HepG2 (cell line): ENCODE data around the gene EWSR1. TPM values are rescaled to one million over a fixed set of nuclear protein-coding genes. Genes with fewer than 3 reads are reported as not detected.

Source experiments
- FOSL2 ChIP-seq: sonication (generic); formaldehyde crosslinking; IDR thresholded peaks from 2 replicates; pipeline ENCODE4 v1.4.0; 2020; ENCODE audit warnings: missing genetic modification reagents
- GFI1 ChIP-seq: sonication (generic); formaldehyde crosslinking; IDR thresholded peaks from 2 replicates; pipeline ENCODE4 v1.5.0; 2020; ENCODE audit warnings: missing genetic modification reagents, mild to moderate bottlenecking, borderline replicate concordance
- HMG20A ChIP-seq: IDR thresholded peaks from 2 replicates; pipeline ENCODE4 v1.6.1; 2016; ENCODE audit warnings: borderline replicate concordance
- HOXA3 ChIP-seq: sonication (generic); formaldehyde crosslinking; IDR thresholded peaks from 2 replicates; pipeline ENCODE4 v1.5.0; 2020; ENCODE audit warnings: missing genetic modification reagents
- MIXL1 ChIP-seq: IDR thresholded peaks from 2 replicates; pipeline ENCODE4 v1.6.1; 2016
- ONECUT2 ChIP-seq: sonication (generic); formaldehyde crosslinking; IDR thresholded peaks from 2 replicates; pipeline ENCODE4 v1.4.0; 2020; ENCODE audit warnings: missing genetic modification reagents
- PITX1 ChIP-seq: sonication (generic); formaldehyde crosslinking; IDR thresholded peaks from 2 replicates; pipeline ENCODE4 v1.5.1; 2020; ENCODE audit warnings: mild to moderate bottlenecking, missing genetic modification reagents
- SMC3 ChIP-seq: IDR thresholded peaks from 2 replicates; pipeline ENCODE4 v1.6.1; 2011; ENCODE audit warnings: low read length, improper control_type of control experiment
- YEATS4 ChIP-seq: sonication (generic); formaldehyde crosslinking; IDR thresholded peaks from 2 replicates; pipeline ENCODE4 v1.4.0; 2020; ENCODE audit warnings: missing genetic modification reagents, borderline replicate concordance
- ZFX ChIP-seq: sonication (generic); formaldehyde crosslinking; IDR thresholded peaks from 2 replicates; pipeline ENCODE4 v1.4.0; 2020; ENCODE audit warnings: mild to moderate bottlenecking, low read depth, missing genetic modification reagents, moderate library complexity
- ZMYM2 ChIP-seq: sonication (generic); formaldehyde crosslinking; IDR thresholded peaks from 2 replicates; pipeline ENCODE4 v1.8.0; 2022; ENCODE audit warnings: mild to moderate bottlenecking, missing genetic modification reagents
- ZNF260 ChIP-seq: sonication (generic); formaldehyde crosslinking; IDR thresholded peaks from 2 replicates; pipeline ENCODE4 v1.4.0; 2020; ENCODE audit warnings: missing genetic modification reagents, low read depth, mild to moderate bottlenecking, borderline replicate concordance
- ZNF432 ChIP-seq: sonication (generic); formaldehyde crosslinking; IDR thresholded peaks from 2 replicates; pipeline ENCODE4 v1.5.0; 2020; ENCODE audit warnings: missing genetic modification reagents, mild to moderate bottlenecking, borderline replicate concordance
- ZNF629 ChIP-seq: sonication (generic); formaldehyde crosslinking; conservative IDR thresholded peaks from 2 replicates; pipeline ENCODE4 v1.5.0; 2020; ENCODE audit warnings: missing genetic modification reagents
- polyA plus RNA-seq, 8 experiments: library from polyadenylated mRNA; depleted of rRNA in 3 of 8; stranded (reverse) in 7 of 8; unstranded in 1 of 8; fragments of >200 nt; fragmentation: Illumina TruSeq in 4 of 8; extraction: Trizol in 4 of 8; gene quantifications; 2 replicates each; pipeline versions ENCODE4 v1.2.1 to v1.2.3, GENCODE V29; 2011 to 2016; ENCODE audit warnings: low read depth in 4 of 8, missing spikeins in 1 of 8, mixed read lengths in 1 of 8; ENCODE audit not compliant: insufficient read depth in 1 of 8
- total RNA-seq, 5 experiments: library from RNA; depleted of rRNA; stranded (reverse); fragments of >200 nt; fragmentation: Illumina TruSeq; extraction: Trizol; gene quantifications; 2 replicates each; pipeline ENCODE4 v1.2.3, GENCODE V29; 2016; ENCODE audit warnings: low read depth in 1 of 5
- TF ChIP-seq, protein P1 (sequence below): sonication (generic); formaldehyde crosslinking; IDR thresholded peaks from 2 replicates; pipeline ENCODE4 v1.8.0; 2022; ENCODE audit warnings: missing genetic modification reagents, mild to moderate bottlenecking, borderline replicate concordance
- TF ChIP-seq, protein P2 (sequence below): sonication (generic); formaldehyde crosslinking; IDR thresholded peaks from 2 replicates; pipeline ENCODE4 v1.5.1; 2020; ENCODE audit warnings: mild to moderate bottlenecking, missing genetic modification reagents, moderate library complexity
- TF ChIP-seq, protein P3 (sequence below): sonication (generic); formaldehyde crosslinking; IDR thresholded peaks from 2 replicates; pipeline ENCODE4 v1.9.0; 2021; ENCODE audit warnings: mild to moderate bottlenecking, missing genetic modification reagents
- TF ChIP-seq, protein P4 (sequence below): sonication (generic); formaldehyde crosslinking; conservative IDR thresholded peaks from 2 replicates; pipeline ENCODE4 v1.4.0; 2020; ENCODE audit warnings: missing genetic modification reagents

Gene EWSR1
- total and polyA plus RNA-seq, 2 of the 13 experiments (the other 11 are each of a cell fraction or from before 2014, with no cell fraction given), result 211 to 326 TPM

DNA sequence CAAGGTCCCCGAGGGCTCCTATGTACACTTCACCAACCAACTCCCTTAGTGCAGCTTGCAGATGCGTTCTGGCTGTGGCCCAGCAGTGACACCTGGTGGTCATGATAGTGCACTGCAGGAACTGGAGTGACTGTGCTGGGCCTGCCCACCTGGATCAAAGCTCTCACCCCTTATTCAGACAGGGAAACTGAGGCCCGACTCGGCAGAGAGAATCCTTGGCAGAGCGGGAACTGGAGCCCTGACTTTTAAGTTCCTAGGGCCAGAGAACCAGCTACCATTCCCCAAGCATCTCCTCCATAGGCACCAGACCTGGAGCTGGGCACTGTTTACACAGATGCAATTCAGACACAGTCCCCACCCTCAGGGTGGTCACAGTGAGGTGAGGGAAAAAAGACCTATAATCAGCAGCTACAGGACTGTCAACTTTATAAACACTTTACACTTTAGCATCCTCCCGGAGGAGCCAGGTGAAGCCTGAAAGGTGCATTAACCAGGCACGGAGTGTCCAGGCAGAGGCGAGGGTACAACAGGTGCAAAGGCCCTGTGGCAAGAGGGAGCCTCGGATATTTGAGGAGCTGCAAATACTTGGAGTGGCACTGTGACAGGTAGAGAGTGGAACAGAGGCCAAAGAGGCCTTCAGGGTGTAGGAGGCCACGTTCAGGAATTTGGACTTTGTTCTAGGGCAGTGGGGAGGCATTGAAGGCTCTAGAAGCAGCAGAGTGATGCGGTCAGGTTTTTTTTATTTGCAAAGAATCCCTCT, 22.3 kb upstream of the EWSR1 start (continued):
- TF ChIP-seq, protein P1, sequence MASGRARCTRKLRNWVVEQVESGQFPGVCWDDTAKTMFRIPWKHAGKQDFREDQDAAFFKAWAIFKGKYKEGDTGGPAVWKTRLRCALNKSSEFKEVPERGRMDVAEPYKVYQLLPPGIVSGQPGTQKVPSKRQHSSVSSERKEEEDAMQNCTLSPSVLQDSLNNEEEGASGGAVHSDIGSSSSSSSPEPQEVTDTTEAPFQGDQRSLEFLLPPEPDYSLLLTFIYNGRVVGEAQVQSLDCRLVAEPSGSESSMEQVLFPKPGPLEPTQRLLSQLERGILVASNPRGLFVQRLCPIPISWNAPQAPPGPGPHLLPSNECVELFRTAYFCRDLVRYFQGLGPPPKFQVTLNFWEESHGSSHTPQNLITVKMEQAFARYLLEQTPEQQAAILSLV (CRISPR knock-in tag), result 0 out of 2 replicates have a peak, but pooled peaks have one; percentile 39
- TF ChIP-seq YEATS4 (CRISPR knock-in tag), result no peak
- TF ChIP-seq FOSL2 (CRISPR knock-in tag), result peak; percentile 40; the same call in 1 of the 2 replicates
- 0 out of 2 replicates have a peak, but pooled peaks have one; percentile 18 for TF ChIP-seq HOXA3 (CRISPR knock-in tag)
- peak; percentile 91 for TF ChIP-seq SMC3
- no peak for TF ChIP-seq ONECUT2 (CRISPR knock-in tag)
- TF ChIP-seq ZNF260 (CRISPR knock-in tag), result no peak
- TF ChIP-seq ZMYM2 (CRISPR knock-in tag), result peak; percentile 70; the same call in 1 of the 2 replicates
- no peak for TF ChIP-seq HMG20A
- TF ChIP-seq ZFX (CRISPR knock-in tag), result 0 out of 2 replicates have a peak, but pooled peaks have one; percentile 18
- TF ChIP-seq, protein P2, sequence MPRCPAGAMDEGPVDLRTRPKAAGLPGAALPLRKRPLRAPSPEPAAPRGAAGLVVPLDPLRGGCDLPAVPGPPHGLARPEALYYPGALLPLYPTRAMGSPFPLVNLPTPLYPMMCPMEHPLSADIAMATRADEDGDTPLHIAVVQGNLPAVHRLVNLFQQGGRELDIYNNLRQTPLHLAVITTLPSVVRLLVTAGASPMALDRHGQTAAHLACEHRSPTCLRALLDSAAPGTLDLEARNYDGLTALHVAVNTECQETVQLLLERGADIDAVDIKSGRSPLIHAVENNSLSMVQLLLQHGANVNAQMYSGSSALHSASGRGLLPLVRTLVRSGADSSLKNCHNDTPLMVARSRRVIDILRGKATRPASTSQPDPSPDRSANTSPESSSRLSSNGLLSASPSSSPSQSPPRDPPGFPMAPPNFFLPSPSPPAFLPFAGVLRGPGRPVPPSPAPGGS (CRISPR knock-in tag), result no peak
- TF ChIP-seq, protein P3, sequence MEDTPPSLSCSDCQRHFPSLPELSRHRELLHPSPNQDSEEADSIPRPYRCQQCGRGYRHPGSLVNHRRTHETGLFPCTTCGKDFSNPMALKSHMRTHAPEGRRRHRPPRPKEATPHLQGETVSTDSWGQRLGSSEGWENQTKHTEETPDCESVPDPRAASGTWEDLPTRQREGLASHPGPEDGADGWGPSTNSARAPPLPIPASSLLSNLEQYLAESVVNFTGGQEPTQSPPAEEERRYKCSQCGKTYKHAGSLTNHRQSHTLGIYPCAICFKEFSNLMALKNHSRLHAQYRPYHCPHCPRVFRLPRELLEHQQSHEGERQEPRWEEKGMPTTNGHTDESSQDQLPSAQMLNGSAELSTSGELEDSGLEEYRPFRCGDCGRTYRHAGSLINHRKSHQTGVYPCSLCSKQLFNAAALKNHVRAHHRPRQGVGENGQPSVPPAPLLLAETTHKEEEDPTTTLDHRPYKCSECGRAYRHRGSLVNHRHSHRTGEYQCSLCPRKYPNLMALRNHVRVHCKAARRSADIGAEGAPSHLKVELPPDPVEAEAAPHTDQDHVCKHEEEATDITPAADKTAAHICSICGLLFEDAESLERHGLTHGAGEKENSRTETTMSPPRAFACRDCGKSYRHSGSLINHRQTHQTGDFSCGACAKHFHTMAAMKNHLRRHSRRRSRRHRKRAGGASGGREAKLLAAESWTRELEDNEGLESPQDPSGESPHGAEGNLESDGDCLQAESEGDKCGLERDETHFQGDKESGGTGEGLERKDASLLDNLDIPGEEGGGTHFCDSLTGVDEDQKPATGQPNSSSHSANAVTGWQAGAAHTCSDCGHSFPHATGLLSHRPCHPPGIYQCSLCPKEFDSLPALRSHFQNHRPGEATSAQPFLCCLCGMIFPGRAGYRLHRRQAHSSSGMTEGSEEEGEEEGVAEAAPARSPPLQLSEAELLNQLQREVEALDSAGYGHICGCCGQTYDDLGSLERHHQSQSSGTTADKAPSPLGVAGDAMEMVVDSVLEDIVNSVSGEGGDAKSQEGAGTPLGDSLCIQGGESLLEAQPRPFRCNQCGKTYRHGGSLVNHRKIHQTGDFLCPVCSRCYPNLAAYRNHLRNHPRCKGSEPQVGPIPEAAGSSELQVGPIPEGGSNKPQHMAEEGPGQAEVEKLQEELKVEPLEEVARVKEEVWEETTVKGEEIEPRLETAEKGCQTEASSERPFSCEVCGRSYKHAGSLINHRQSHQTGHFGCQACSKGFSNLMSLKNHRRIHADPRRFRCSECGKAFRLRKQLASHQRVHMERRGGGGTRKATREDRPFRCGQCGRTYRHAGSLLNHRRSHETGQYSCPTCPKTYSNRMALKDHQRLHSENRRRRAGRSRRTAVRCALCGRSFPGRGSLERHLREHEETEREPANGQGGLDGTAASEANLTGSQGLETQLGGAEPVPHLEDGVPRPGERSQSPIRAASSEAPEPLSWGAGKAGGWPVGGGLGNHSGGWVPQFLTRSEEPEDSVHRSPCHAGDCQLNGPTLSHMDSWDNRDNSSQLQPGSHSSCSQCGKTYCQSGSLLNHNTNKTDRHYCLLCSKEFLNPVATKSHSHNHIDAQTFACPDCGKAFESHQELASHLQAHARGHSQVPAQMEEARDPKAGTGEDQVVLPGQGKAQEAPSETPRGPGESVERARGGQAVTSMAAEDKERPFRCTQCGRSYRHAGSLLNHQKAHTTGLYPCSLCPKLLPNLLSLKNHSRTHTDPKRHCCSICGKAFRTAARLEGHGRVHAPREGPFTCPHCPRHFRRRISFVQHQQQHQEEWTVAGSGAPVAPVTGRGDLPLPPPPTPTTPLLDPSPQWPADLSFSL (CRISPR knock-in tag), result no peak
- TF ChIP-seq PITX1 (CRISPR knock-in tag), result 0 out of 2 replicates have a peak, but pooled peaks have one; percentile 26
- TF ChIP-seq MIXL1, result peak; percentile 15; the same call in 1 of the 2 replicates
- 0 out of 2 replicates have a peak, but pooled peaks have one; percentile 27 for TF ChIP-seq GFI1
- TF ChIP-seq ZNF629 (CRISPR knock-in tag), result peak; percentile 77
- no peak for TF ChIP-seq ZNF432 (CRISPR knock-in tag)
- TF ChIP-seq, protein P4, sequence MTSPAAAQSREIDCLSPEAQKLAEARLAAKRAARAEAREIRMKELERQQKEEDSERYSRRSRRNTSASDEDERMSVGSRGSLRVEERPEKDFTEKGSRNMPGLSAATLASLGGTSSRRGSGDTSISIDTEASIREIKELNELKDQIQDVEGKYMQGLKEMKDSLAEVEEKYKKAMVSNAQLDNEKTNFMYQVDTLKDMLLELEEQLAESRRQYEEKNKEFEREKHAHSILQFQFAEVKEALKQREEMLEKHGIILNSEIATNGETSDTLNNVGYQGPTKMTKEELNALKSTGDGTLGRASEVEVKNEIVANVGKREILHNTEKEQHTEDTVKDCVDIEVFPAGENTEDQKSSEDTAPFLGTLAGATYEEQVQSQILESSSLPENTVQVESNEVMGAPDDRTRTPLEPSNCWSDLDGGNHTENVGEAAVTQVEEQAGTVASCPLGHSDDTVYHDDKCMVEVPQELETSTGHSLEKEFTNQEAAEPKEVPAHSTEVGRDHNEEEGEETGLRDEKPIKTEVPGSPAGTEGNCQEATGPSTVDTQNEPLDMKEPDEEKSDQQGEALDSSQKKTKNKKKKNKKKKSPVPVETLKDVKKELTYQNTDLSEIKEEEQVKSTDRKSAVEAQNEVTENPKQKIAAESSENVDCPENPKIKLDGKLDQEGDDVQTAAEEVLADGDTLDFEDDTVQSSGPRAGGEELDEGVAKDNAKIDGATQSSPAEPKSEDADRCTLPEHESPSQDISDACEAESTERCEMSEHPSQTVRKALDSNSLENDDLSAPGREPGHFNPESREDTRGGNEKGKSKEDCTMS (CRISPR knock-in tag), result no peak
